Thyroid gland (tissue), 4 donors: ENCODE data around the gene PPP2R5E.

ENCODE experiments used
- CTCF ChIP-seq, 6 experiments: fragments of 200-600 bp in 3 of 6; fragments of 450-650 bp in 3 of 6; sonication (generic) in 3 of 6; IDR thresholded peaks; one replicate each; pipeline ENCODE4 v1.5.1; 2016 to 2019; ENCODE audit warnings: antibody characterized with exemption in 6 of 6, mild to moderate bottlenecking in 2 of 6, inconsistent platforms in 1 of 6, moderate library complexity in 1 of 6
- POLR2A ChIP-seq, 2 donors: fragments of 450-650 bp; IDR thresholded peaks; one replicate each; pipeline ENCODE4 v1.6.1; 2017; ENCODE audit warnings: antibody characterized with exemption in 2 of 2, mild to moderate bottlenecking in 2 of 2, moderate library complexity in 1 of 2

- no peak for TF ChIP-seq CTCF (IDR thresholded peaks at IDR 0.05)
- TF ChIP-seq POLR2A (IDR thresholded peaks at IDR 0.05) = no peak
Observed at GRCh38 chr14:63542231-63542999, 762 bp downstream of the PPP2R5E start.
